Measurements from ENCODE around the gene CAMTA1.

CAMTA1 gene

GRCh38 chr1:7333094-7333493 is 547.8 kb downstream of the CAMTA1 start:
- DNase-seq, result no peak

GRCh38 chr1:7333620-7334019 is 548.4 kb downstream of the CAMTA1 start:
- no peak for DNase-seq

GRCh38 chr1:7334475-7335035 is 549.3 kb downstream of the CAMTA1 start:
- peak; percentile 70 for DNase-seq

- DNase-seq, result no peak
Observed at GRCh38 chr1:7335224-7335879, 550.1 kb downstream of the CAMTA1 start.

- no peak for DNase-seq
Observed at GRCh38 chr1:7338439-7338838, 553.2 kb downstream of the CAMTA1 start.

- no peak for DNase-seq
Observed at GRCh38 chr1:7339014-7339413, 553.8 kb downstream of the CAMTA1 start.

- DNase-seq, result no peak
Observed at GRCh38 chr1:7339953-7340352, 554.7 kb downstream of the CAMTA1 start.

GRCh38 chr1:7341145-7341905 is 556.1 kb downstream of the CAMTA1 start:
- DNase-seq, result peak; percentile 42

- no peak for DNase-seq
Observed at GRCh38 chr1:7343882-7344281, 558.6 kb downstream of the CAMTA1 start.

- DNase-seq, result no peak
Observed at GRCh38 chr1:7344299-7344698, 559.0 kb downstream of the CAMTA1 start.

- DNase-seq, result no peak
Observed at GRCh38 chr1:7345516-7345915, 560.3 kb downstream of the CAMTA1 start.

GRCh38 chr1:7346070-7346596 is 560.9 kb downstream of the CAMTA1 start:
- DNase-seq, result no peak

- DNase-seq, result no peak
Observed at GRCh38 chr1:7346600-7347570, 561.6 kb downstream of the CAMTA1 start.

GRCh38 chr1:7348073-7348472 is 562.8 kb downstream of the CAMTA1 start:
- no peak for DNase-seq

GRCh38 chr1:7348580-7348979 is 563.3 kb downstream of the CAMTA1 start:
- no peak for DNase-seq

- no peak for DNase-seq
Observed at GRCh38 chr1:7350804-7351203, 565.5 kb downstream of the CAMTA1 start.

- no peak for DNase-seq
Observed at GRCh38 chr1:7351649-7352048, 566.4 kb downstream of the CAMTA1 start.

GRCh38 chr1:7352364-7352763 is 567.1 kb downstream of the CAMTA1 start:
- DNase-seq, result no peak

GRCh38 chr1:7352974-7353373 is 567.7 kb downstream of the CAMTA1 start:
- DNase-seq, result no peak

- DNase-seq, result no peak
Observed at GRCh38 chr1:7355646-7356045, 570.4 kb downstream of the CAMTA1 start.

GRCh38 chr1:7356079-7356478 is 570.8 kb downstream of the CAMTA1 start:
- DNase-seq, result no peak

- DNase-seq, result no peak
Observed at GRCh38 chr1:7358425-7358824, 573.2 kb downstream of the CAMTA1 start.

GRCh38 chr1:7360526-7360925 is 575.3 kb downstream of the CAMTA1 start:
- peak; percentile 17 for DNase-seq

All from NCI-H82 (cell line).